ENCODE results near the gene ZNF532.
"Not testable (repeated sequence)": the region's sequence is repeated elsewhere in the genome, so short reads cannot be mapped to it uniquely, and the experiment has no call there.

Gene ZNF532

DNA sequence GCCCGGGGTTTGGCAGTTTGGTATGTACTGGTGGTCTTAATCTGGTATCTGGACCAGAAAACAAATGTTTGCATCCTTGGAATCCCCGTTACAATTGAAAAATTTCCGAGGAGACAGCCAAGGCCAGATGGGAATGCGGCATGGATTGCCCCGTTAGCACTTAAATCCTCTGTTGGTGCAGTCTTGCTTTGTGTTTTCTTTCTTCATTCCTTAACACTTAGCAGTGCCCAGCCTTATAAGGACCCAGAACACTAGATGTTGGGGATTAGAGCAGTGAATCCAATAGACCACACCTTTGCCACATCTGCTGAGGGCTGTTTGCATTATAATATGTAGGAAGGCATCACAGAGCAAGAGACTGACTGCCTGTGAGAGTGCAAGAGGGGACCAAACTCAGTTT, 12.8 kb upstream of the ZNF532 start:
- DNase-seq = no peak

DNA sequence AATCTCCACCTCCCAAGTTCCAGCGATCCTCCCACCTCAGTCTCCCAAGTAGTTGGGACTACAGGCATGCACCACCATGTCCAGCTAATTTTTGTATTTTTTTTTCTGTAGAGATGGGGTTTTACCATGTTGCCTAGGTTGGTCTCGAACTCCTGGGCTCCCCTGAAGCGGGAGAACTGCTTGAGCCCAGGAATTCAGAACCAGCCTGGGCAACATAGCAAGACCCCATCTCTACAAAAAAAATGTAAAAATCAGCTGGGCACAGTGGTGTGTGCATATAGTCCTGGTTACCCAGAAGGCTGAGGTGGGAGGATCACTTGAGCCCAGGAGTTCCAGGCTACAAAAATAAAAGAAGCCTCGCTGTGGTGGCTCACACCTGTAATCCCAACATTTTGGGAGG, 12.0 kb upstream of the ZNF532 start:
- DNase-seq = no peak

DNA sequence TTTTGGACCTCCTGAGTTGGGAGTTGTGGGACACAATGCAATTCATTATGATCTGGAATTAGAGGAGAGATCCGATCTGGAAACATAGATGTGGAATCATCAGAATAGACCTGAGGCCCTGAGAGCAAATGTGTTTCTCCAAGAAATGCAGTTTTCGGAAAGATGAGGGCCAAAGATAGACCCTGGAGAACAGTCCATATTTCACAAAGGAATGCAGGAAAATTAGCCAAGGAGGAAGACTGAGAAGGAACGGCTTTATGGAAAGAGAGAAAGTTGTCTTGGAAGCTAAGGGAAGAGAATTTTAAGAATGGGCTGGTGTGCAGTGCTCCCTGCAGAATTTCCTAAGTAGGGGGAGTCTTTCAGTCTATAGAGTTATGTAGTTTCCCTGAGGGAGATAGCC, 11.1 kb upstream of the ZNF532 start:
- no peak for DNase-seq

DNA sequence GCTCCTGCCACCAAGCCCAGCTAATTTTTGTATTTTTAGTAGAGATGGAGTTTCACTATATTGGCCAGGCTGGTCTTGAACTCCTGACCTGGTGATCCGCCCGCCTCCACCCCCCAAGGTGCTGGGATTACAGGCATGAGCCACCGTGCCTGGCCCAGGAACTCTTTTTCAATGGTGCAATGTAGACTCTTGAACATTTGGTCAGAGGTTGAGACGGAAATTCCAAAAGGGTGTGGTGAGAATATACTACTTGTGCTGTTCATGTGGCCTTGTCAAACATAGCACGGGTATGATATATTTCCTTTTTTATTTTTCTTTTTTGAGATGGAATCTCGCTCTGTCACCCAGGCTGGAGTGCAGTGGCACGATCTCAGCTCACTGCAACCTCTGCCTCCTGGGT, 9.2 kb upstream of the ZNF532 start:
- not testable (repeated sequence) for DNase-seq

DNA sequence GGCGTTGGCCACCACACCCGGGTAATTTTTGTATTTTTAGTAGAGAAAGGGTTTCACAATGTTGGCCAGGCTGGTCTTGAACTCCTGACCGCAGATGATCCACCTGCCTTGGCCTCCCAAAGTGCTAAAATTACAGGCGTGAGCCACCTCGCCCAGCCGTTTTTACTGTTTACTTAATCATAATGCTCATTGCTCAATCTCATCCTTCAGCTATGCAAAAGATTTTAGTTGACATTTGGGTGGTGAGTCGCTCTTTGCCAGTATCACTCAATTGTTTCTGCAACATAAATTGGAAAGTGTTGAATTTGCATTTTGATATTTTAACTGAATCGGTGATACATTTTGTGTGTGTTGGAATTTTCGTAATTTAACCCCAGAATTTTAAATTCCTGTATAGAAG, 7.8 kb upstream of the ZNF532 start:
- no peak for DNase-seq

DNA sequence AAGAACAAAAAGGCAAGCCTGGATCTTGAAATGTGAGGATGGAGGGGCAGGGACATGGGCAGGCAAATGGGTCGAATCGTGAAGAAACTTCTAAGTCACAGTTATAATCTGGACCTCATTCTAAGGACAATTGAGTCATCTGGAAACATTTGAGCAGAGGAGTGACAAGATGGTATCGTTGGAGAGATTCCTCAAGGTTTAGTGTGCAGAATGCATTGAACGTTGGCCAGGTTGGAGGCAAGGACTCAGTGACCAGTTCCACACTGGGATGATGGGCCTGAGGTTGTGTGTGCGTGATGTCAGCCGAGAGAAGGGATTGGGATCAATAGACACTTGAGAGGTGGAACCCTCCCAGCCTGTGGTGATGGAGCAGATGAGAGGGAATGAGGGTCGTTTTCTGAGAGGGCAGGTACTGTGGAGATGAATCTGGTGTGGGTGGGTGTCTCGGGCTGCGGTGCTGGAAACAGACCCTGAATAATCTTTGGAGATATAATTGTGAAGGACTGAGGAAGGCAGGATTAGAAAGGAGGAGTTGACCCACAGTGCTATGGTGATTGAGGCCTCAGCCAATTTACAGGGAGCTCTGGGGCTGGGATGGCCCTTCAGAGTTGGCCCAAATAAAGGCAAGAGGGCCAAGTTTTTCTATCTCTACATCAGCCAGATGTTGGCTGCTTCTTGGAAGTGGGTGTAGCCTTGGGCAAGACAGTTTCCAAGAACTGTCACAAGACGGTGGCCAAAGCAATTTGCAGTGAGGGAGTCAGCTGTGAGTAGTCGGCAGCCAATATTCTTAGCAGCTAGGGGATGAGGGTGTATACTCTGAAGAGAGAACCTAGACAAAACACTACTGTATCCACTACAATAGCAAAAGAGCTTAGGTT, 5.8 kb upstream of the ZNF532 start:
- no peak for DNase-seq

DNA sequence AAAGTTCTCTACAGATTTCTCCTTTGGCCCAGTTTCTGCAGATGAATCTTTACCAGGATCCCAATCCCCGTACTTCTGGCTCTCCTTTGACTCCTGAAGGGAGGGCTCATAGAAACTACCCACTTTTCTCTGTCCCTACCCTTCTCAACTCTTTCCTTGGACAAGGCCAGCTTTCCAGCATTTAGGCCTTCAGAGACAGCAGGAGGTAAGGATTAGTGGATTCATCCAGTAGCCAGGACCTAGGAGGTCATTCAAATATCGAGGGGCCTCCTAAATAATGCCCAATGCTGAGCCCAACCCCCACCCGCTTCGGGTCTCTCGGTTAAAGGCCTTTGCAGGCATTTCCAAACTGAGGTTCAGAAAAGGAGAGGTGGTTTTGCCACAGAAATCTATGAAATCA, 4.8 kb upstream of the ZNF532 start:
- no peak for DNase-seq

DNA sequence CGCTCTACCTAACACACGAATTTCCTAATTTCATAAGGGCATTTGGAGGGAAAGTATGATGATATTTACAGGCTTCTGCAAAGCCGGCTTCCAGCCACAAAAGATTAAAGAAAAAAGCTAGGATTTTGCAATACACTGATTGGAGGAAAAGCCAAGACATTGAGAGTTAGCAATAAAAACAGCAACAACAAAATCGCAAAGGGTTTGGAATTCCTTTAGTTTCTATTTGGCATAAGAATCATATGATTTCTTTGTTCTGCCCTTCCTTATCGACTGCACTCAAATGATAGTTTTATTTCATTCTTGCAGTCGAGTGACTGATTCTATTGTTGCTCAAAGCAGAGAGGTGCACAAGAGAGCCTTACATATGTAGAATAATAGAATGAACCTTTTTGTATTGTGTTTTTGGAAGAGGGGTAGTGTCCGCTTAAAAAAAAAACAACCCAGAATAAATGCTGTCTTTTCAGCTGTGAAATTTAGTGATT, 3.9 kb upstream of the ZNF532 start:
- DNase-seq = no peak

DNA sequence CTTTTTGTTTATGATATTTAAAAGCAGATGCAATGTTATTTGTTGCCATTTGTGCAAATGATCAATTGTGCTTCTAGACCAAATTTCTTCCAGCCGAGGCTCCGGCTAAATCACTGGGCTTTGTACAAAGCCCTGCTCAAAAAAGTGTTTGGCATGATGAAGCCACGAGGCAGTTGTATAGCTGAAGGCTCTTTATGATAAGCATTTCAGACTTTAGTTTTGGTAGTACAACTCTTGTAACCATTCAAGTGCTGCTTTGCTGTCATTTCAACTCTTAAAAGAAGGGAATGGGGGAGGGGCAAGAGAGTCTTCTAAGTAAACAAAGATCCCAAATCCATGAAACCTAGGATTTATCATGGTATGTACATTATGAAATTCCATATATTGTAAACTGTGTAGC, 3.3 kb upstream of the ZNF532 start:
- no peak for DNase-seq

DNA sequence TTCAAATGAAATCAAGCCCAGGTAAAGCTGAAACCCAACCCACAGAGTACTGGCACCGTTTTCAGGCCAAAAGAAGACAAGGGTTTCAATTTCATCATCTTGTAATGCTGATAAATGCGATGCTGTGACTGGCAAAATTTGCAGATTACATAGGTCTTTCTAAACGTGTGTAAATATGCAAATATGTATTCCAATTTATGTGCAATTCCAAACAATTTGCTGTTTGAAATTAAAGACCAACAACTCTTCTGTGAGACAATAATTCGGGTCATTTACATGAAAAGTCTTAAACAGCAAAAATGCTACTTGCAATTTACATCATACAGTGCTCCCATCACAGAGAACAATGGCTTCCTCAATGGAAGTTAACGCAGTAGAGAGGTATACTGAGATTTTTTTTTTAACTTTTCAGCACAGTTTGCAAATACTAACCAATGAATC, 2.8 kb upstream of the ZNF532 start:
- DNase-seq = no peak

DNA sequence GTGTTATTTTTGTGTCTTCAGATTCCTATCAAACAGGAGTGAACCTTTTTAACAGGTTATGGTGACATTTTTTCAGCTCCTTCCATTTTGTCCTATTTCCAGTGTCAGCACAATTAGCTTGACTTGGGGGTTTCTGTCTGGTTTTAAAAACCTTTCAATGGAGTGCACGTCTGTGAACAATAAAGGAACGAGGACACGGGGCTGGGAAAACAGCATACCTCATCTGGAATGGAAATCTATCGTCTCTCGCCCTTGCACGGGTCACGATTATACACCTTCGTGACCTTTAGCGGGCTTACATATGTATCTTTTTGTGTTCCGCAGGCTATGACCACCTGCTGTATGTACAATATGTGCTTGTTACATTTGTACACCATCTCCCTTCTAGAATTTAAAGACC, 2.3 kb upstream of the ZNF532 start:
- no peak for DNase-seq

DNA sequence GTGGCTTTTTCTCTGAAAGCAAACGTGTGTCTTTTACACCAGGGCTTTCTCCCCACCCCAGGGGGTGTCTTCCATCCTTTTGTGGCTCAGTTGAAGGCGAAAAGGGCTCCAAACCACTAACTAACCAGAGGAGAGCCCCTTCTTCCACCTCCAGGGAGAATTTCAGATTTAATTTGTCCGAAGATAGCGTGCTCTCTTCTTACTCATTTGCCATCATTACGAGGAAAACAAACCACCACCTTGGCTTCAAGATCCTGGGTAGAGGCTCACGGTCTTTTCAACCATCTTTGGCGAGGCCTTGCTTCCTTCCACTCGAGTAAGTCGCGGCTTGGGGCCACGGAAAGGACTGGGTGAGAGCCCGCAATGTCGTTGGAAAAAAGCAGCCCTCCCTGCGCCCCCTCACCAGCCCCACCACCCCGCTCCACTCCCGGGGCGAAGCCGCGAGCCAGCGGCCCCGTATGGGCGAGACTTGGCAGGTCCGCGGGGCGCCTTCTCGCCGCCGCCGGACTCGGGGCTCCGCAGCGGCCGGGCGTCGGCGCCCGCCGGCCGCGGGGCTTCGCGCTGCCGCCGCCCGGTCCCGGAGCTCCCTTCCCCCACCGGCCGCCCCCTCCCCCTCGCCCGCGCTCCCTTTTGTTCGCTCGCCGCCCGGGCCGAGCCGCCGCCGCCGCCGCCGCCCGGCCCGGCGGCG, 1.7 kb upstream of the ZNF532 start:
- DNase-seq = peak; percentile 66

DNA sequence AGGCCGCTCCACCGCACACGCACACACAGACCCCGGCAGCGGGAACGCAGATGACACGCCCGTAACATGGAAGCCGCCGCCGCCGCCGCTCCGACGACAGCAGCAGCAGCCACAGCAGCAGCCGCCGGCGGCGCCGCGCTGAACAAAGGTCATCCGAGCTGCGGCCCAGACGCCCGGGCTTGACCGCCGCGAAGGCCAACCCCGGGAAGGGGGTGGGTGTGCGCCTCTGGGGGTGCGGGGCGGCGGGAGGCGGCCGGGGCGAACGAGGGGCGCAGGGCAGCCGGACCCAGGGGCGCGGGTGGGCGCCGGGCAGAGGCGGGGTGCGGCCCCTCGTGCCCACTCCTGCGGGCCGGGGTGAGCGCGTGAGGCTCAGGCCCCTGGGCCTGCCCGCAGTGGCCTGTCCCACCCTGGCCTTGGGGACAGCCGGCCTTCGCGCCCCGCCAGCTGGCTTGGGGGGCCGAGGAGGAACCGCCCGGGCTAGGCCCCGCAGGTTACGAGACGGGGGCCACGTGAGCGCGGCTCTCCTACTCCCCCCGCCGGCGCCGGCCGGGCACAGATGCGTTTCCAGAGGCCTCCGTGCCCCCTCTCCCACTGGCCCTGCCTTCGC, 1.0 kb upstream of the ZNF532 start:
- DNase-seq = peak; percentile 63

DNA sequence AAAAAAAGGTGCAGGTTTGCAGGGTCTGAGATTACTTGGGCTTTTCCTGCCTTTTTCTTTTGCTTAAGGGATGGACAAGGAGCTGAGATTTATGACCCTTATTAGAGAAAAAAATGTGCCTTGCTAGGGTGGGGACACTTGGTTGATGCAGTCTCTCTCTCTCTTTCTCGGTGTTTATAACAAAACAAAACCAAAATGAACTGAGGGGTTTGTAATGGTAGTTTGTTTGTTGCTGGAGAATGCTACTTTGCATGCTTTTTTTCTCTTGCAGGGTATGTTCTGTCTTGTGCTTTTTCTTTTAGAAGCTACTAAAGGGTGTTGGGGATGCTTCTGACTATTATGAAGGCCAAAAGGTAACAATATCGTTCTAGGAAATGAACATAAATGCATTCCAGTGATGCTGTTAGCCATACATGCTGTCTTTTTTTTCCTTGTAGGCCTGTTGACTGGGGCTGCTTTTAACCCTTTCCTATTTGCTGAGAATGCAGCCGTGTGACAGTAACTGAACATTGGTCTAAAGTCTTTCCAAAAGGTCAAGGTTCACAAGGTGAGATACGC, 435 bp downstream of the ZNF532 start:
- DNase-seq = no peak

DNA sequence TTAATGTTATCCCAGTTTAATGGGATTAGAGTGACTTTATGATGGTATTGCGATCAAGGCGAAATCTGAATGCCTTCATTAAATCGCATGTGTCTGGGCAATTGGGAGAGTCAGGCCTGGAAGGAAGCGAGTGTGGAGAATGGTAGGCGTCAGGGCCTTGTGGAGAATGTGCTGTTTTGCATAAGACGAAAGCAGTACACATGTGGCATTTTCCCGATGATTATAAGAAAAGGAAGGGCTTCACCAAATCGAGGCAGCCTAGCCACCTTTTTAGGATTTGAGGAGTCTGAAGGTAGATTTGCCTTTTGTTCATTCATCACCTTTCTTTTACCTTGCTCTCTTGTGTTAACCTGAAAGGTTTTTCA, 1.0 kb downstream of the ZNF532 start:
- DNase-seq = no peak

DNA sequence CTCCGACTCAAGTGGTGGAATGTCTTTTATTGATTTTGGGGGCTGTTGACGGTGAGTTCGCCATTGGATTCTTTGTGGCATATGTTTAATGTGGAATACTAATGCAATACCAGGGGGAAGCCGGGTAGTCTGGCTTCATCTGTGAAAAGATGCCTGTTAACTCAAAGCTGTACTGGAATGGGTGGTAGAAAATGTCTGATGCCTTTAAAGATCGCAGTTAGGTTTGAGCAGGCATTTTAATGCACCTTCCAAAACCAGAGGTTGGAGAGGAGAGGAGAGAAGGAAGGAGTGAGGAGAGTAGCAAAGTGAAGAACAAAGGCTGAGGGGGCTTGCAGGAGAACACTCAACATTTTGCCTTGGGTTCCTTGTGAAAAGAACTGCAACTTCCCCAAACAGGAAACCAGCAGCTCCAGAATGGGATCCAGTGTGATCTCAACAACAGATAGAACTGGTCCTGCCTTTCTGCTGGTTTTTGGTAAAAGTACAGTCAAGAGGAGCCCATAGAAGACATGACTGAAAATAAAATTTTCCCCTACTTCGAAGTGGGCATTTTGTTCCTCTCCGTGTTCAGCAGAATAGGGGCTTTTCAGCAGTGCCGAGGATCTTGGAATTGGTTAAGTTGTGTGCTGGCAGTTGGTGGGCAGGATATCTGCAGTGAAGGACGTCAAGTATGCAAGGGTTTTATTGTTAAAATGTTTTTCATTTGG, 1.5 kb downstream of the ZNF532 start:
- no peak for DNase-seq

DNA sequence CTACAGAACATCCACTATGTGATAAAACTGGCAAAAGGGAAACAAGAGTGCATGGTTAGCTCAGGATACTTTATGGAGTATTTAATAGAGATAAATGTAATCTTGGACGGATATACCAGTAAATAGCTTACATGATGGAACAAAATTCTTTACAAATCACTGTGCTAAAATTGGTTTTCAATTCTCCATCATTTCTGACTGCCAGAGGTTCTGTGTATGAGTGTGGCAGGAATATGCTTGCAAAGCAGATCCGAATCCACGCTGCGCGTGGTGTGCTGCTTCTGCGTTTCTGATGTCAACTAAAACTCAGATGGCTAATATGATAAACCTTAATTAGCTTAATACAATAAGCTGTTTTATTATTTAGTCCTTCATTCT, 2.1 kb downstream of the ZNF532 start:
- DNase-seq = no peak

DNA sequence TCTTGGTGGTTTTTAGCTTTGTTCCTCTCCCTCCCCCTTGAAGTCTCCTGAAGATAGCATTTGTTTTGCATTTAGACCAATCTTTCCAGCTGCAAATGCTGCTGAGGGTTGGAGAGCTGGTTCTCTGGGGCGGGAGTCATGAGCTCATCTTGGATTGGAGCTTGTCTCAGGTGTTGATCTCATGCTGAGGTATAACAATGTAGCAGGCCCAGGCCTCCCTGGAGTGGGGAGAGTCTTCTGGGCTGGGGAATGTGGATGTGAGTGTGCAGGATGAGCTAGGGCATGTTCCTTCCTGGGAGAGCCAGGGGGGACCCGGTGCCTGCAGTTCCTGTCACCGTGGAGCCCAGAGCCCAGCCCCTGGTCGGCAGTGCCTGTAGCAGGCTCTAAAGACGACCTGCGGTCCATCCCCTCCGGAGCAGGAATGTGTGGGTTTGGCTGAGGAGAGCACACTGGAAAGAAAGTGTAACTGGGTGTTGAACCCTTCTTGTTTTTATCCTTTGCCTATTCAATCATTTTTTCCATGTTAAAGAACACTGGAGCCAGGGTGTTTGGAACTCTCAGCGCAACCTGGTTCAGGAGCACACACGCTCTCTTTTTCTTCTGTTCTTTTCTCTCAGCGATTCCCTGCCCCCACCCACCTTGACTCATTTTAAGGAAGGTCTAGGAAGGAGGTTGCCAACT, 2.7 kb downstream of the ZNF532 start:
- peak; percentile 38 for DNase-seq

DNA sequence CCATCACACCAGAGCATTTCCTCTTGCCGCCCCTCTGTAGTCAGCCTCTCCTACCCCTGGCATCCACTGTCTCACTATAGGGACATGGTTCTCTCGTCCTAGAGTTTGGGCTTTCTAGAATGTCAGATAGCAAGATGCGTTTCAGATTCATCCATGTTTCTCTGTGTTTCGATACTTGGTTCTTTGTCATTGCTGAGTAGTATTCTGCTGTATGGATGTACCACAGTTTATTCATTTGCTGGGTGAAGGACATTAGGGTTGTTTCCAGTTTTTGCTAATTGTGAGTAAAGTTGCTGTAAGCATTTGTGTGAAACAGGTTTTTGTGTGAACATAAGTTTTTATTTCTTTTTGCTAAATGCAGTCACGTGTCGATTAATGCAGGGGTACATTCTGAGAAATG, 3.8 kb downstream of the ZNF532 start:
- no peak for DNase-seq

DNA sequence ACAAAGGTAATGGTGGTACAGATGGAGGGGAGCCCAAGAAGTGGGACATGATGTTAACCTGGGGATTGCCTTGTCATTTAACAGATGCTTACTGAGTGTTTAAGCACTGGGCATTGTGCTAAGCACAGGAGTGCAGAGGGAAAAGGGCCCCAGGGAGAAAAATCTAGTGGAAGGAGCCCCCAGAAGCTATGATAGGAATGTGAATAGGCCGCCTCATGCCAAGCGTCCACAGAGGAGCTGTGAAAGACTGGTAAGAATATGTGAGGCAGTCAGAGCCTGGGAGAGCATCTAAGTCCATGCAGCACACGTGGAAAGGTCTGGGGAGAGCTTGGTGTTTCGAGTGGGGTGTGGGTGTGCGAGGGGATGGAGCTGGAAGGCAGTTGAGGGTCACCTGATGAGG, 5.5 kb downstream of the ZNF532 start:
- no peak for DNase-seq

DNA sequence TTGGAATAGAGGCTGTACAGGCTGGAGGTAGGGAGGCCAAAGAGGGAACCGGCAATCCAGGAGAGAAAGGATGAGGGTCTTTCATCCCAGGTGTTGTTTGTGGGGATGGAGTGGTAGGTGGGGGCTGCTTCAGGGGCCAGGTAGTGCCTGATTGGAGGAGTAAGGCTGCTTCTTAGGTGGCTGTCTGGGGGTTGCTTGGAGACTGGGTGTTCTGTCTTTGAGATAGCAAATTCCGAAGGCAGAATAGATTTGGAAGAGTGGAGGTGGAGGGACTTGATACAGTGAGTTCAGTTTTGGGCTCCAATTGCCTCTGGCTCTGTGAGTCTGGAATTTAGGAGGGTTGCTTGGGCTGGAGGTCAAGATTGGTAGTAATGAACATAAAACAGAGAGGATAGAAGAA, 5.9 kb downstream of the ZNF532 start:
- DNase-seq = no peak

Data from COR-L47 (cell line).